Fibroblast of the conjunctiva (primary cell): ENCODE measurements around the gene NOTUM.
"Not testable (repeated sequence)": the region's sequence is repeated elsewhere in the genome, so short reads cannot be mapped to it uniquely, and the experiment has no call there.

Source experiments
- DNase-seq: peaks from one replicate; pipeline ENCODE4 v3.0.0-alpha.2; 2010; ENCODE audit warnings: low read depth

The NOTUM gene

DNA sequence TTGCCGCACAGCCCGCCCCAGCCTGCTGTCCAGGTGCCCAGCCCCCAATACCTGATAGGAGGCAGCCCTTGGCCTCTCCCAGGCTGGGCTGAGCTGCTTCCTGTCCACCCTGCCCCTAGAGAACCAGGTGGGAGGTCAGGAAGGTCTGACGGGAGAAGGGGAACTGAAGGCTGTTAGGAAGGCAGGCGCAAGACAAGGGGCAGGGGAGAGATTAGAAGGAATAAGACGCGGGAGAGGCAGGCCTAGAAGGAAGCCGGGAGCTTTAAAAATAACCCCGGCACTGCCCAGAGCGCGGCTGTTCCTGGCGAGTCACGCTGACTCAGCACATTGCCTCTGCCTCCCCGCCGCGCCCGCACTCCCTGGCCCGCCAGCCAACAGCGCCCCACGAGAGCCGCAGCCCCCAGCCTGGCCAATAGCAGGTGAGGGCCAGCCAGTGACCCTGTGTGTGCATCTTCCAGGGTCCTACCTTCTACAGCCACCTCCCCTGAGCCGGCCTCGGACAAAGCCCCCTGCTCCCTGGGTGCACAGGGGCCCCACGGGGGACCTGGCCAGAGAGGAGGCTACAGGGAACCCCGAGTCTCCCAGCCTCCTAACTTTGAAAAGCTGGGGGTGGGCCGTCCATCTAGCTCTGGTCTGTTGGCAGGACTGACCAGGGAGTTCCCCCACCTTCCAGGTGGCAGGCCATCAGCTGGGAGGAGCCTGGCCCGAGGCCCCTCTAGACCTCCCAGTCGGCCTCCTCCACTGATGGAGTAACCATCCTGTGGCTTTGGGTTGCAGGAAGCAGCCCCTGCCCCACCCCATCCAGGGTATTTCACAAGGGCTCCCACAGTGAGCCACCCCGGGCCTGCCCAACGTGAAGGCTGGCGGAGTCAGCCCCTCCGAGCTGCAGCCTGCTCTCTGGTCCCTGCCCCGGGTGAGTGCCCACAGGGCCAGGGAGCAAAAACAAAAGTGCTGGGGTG, 37.4 kb downstream of the NOTUM start:
- peak; percentile 48 for DNase-seq

DNA sequence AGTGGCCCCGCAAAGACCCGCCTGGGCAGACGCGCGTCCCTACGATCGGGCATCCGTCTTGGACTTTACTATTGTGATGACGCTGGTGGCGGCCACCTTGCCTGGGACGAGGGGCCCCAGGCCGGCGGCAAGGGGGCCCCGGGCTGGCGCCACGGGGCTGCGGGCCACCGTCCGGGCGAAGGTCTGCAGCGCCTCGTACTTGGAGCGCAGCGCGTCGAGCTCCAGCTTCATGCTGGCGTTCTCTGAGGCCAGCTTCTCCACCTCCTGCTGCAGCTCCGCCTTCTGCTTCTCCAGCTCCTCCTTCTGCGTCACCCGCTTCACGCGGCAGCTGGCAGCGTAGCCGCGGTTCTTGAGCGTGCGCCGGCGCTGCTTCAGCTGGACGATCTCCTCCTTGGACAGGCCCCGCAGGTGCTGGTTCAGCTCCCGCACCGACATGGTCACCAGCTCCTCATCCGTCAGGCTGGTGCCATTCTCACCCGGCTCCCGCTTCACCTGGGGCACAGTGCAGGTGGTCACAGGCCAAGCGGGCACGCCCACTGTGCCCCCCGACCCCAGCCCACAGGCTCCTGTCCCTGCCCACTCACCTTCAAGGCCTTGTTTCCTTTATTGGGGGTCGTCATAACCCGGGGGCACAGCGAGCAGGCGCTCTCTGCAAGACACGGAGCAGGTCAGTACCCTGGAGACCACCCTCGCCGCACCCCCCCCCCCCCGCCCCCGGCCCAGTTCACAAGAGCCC, 38.3 kb downstream of the NOTUM start:
- no peak for DNase-seq

DNA sequence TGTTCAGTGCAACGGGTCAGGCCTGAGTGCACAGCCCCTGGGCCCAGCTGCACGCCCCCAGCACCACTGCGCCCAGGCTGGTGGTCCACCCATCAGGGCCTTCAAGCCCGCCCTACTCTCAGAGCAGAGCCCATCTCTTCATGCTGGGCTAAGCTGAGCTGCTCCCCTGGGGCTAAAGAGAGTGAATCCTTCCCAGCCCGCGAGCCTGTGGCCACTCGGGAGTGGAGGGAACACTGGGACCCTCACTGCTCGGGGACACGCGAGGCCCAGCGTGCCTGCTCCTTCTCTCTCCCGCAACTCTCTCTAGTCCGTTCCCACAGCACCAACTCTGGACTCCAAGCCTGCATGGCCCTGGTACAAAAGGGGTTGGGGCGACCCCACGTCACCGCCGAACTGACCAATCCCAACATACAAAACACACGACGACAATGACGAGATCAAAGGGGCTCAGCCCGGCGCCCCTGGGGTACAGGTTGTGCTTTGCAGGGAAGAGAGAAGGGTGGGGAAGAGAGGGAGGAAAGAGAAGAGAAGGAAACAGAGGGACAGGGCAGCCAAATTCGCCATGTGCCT, 38.9 kb downstream of the NOTUM start:
- DNase-seq = no peak

DNA sequence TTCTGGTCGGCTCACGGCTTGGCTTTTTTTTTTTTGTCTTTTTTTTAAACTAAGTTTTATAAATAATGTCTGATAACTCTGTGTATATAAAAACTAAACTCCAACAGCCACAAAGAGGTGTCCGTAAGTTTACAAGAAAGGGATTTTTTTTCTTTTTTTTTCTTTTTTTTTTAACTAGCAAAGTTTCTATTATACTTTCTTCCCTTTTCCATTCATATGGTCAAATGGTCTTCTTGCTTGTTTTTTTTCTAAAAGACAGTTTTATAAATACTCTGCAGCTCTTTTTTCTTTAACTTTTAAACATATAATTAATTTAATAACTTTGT, 39.5 kb downstream of the NOTUM start:
- DNase-seq = no peak

DNA sequence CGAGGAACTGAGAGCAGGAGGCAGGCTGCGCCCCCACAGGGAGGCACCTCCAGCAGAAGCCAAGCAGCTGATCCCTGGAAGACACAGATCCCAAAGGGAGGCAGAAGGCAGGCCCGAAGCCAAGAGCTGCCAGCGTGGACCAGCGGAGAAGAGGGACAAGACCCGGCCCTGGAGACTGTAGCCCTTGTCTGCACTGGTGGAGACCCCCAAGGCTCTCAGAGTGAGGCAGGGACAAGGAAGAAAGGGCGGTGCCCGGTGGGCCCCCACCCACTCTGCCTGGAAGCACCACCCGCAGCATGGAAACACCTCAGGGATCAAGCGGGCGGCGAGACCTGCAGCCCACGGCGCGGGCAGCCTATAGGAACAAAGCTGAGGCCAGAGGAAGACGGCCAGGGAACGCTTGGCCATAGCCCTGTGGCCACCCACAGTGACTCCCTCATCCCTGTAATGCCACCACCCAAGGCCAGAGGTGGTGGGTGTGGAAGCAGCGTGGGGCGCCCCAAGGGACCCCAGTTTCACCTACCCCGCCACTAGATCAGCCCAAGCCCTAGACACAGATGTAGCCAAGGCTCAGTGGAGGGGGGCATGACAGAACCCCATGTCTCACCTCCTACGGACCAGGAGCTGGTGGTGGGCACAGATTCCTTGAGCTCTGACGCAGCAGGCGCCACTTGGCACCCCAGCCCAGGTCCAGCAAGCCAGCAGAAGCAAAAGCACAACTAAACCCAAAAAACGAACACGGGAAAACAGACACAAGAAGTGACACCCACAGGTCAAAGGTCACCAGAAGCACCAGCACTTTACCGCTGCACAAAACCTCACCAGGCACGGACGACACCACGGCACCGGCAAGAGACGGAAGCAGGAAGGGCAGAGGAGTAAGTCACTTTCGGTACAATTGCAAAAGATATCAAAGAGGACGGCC, 40.1 kb downstream of the NOTUM start:
- no peak for DNase-seq

DNA sequence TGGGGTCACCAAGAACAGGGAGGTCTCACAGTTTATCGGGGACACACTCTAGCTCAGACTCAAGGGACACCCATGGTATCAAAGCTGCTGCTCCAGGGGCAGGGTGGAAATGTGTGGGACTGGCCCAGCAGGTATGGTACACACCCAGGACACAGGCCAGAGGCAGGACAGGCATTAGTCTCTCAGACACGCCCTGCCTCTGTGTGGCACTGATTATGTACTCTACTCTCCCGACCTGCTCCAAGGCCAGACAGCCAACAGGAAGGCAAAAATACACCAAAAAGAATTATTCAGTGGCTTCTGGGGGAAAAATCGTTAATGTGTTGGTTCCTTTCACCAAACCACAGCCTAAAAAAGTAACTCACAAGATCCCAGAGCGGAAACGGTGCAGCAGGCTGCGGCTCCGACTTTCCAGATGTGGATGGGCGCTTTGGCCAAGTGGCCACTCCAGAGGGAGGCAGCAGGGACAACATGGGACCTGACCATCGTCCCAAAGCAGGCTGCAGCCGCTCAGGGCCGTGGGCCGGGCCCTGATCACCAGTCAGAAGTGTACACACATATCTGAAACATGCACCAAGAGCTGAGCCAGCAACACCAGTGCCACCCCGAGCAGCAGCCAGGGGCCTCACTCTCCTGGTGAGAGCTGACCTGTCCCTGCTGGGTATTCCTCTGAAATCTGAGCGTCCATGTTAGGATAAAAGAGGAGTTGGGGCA, 42.0 kb downstream of the NOTUM start:
- DNase-seq = no peak

DNA sequence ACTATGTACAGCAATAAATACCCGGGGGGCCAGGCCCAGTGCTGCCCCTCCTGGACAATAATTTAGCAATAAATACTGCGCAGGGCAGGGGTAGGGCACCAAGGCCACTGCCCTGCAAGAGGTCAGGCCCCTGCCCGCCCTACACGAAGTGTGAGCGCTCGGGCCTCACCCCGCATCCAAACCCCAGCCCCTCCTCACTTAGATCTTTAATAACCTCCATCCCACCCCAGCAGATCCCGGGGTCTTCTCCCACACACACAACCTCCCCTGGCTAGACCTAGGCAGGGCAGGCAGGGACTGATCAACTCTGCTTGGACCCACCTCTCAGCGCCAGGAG, 42.7 kb downstream of the NOTUM start:
- not testable (repeated sequence) for DNase-seq

DNA sequence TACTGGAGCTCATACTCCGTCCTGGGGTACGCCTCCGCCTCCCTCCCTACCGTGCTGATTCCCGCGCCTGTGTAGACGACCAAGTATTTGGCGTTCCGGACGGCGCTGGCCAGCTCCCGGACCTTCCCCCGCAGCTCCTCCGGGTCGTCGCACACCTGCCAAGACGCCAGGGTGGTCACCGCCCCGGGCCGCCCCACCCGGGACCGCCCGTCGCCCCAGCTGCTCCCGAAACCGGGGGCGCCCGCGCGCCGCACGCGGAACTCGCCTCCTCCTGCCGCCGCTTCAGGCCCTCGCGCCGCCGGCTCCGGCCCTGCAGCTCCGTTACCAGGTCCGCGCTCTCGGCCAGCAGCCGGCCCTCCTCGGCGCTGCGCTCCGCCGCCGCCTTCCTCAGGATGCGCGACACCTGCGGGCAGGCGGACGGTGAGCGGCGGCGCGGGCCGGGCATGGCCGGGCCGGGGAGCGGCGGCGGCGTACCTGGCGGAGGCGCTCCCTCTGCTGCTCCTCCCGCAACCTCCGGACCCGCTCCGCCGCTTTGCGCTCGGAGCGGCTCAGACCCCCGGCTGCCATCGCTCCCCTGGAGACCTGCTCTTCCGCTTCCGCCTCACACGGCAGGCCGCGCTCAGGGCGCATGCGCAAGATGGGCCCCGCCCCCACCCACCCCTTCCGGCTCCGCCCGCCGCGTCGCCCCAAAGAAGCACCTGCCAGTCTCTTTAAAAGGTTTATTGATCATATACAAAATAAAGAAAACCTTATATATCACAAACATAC, 43.2 kb downstream of the NOTUM start, which contains the start of gene SIRT7:
TSS of gene SIRT7 (minus strand) at position 612 of the 768 bp plus-strand sequence. CDS start at position 567, 45 bp downstream.
- DNase-seq = peak; percentile 42

DNA sequence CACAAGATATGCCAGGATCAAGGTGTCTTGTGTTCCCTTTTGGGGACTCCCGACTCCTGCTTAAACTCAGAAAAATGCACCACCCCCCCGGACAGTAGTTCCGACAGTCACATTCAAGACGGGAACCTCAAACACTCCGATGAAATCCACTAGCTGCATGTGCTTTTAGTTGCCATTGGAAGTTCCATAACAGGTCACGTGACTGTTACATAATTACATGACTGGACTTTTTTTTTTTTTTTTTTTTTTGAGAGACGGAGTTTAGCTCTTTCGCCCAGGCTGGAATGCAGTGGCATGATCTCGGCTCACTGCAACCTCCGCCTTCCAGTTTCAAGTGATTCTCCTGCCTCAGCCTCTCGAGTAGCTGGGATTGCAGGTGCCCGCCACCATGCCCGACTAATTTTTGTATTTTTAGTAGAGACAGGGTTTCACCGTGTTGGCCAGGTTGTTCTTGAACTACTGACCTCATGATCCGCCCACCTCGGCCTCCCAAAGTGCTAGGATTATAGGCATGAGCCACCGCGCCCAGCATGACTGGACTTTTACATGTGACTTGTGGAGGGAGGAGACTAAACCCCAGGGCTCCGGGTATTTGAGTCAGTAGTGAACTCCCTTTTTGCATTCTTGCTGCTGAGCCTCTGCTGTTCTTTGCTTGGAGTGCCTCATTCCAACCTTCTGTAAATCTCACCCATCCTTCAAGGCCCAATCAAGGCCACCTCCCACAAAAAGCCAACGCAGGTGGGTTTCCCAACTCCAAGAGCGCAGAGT, 44.6 kb downstream of the NOTUM start:
- DNase-seq = no peak

DNA sequence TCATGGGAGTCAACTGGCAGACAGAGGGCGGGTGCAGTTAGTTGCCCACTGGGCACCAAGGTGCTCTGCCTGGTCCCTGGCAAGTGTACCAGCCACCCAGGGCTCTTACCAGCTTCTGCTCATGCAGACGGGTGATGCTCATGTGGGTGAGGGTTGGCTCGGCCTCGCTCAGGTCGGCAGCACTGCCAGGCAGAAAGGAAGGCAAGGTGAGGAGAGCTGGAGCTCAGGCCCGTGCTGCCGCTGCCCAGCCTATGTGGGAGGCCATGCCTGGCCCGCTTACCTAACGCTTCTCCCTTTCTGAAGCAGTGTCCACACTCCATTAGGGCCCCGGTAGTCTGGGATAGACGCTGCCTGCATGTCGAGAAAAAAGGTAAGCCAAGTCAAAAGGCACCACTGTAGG, 45.7 kb downstream of the NOTUM start:
- no peak for DNase-seq

DNA sequence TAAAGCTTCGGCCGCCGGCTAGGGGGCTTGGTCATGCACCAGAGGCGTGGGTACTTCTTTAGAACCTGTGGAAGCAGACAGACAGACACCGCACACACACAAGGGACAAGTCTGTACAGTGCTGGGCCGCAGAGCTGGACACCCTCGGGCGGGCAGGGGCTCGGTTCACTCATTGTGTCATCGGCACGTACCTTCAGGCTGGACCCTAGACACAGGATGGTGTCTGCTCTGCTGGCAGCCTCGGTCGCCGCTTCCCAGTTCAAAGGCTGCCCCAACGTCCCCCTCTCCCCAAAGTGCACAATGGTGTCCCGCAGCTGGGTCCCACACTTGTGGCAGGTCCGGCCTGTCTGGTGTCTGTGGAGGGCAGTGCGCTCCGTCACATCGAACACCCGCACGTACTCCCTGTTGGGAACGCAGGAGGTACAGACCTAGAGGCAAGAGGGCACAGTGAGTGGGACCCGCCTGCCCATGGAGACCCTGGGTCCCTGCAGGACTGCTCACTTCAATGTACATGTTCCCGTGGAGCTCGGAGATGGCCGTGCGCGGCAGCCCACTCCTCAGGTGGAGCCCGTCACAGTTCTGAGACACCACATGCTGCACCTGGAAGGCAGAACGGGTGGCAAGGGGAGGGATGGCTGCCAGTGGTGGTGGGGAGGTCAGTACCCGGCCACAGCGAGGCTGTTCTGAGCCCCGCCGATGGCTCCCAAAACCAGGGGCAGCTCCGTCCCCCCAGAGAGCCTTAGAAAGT, 46.7 kb downstream of the NOTUM start:
- no peak for DNase-seq

DNA sequence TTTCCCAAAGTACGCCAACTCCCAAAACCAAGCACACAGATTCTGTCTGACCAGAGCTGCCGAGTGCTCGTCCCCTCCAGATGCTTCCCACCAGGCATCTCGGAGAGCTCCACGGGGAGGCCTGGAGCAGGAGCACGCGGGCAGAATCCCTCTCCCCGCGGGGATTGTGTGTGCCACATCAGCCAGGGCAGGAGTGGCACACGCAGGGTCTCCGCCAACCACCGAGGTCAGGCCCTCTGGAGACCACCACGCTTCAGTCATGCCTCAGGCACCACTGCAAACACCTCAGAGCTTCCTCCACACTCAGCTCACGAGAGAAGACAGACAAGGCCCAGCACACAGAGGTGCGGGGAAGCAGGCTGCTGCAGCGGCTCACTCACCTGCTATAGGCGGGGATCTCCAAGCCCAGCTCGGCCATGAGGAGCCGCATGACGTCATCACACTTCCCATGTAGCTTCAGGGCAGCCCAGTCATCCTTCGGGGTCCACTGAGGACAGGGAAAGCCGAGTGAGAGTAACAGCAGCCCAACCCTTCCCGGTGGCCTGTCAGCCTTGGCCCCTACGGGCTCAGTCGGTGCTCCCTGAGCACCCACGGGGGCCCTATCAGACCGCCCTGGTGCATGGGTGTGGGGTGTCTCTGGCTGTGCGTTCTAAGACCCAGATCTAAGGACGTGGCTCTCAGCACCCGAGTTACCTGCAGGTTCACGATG, 47.4 kb downstream of the NOTUM start:
- no peak for DNase-seq

DNA sequence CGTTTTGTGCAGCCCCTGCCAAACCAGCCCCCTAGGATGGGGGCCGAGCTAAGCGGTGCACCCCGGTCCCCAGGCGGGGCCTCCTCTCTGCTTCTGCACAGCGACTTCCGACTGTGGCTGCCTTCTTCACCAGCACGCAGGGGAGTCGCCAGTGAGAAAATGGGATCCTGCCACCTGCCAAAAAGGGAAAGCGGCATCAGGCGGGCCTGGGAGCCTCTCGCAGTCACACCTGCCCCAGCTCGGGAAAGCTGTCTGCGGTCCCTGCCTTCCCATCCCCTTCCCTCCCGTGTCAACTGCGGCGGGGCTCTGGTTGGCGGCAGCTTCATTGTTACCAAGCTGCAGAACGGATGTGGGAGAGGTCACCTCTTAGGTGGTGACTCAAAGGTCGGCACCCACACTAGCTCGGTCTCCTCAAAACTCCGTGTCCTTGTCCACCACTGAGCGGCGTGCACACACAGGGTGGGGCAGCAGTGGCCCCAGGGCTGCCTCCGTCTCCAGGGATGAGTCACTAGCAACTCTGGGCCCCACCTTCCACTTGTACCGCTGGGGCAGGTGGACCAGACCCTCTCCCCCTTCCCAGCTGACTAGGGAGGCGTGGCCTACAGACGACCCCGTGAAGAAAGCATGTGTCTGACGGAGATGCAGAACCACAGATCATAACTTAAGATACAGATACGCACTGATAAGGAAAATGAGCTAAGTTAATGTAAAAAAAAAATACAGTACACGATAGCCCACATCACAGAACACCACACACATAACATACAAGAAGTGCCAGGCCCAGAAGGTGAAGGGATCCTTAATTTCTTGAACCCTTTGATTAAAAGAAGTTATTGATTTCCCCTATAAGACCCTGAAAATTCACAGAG, 48.3 kb downstream of the NOTUM start:
- DNase-seq = no peak

DNA sequence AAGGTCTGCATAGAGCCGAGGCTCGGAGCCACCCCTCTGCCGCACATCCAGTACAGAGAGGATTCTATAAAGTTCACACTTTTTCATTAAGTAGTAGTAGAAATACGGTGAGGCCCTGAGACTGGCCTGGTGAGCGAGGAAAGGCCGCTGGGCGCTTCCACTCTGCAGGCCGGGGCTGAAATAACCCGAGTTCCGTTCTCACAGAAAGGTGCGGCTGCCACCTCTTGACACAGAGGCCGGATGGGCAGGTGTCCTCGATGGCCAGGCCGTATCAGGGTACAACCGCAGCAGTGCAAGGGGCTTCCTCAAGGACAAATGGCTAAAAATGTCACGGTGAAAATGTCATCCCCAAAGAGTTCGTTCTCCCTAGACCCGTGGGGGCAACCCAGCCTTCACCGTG, 49.0 kb downstream of the NOTUM start:
- no peak for DNase-seq

DNA sequence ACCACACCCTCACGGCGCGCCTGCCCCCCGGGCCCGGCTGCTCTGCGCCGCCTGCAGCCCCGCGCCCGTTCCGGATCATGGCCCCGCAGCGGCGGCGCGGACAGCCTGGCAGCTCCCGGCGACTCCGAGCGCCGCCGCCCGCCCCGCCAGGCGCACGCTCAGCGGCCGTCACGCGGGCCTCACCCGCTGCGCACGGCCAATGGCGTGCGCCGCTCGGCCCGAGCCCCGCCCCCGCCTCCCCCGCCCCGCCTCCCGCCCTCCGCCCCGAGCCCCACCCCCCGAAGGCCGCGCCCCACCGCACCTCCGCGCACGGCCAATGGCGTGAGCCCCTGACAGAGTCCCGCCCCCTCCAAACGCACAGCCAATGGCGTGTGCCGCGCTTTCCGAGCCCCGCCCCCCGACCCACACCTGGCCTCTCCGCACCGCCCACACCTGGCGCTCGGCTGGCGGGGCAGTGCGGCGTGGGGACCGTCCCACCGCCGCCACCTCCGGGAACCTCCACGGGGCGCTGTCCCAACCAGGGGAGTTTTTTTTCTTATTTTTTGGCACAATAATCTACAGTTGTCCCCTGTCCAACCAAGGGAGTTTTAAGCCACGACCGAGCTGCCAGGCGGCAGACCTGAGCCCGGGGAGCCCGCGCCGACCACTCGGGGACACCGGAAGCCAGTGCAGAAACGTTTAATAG, 49.6 kb downstream of the NOTUM start, which contains the start of gene PCYT2:
TSS of gene PCYT2 (minus strand) at position 123 of the 685 bp plus-strand sequence. CDS start at position 79, 44 bp downstream.
- DNase-seq = peak; percentile 59

DNA sequence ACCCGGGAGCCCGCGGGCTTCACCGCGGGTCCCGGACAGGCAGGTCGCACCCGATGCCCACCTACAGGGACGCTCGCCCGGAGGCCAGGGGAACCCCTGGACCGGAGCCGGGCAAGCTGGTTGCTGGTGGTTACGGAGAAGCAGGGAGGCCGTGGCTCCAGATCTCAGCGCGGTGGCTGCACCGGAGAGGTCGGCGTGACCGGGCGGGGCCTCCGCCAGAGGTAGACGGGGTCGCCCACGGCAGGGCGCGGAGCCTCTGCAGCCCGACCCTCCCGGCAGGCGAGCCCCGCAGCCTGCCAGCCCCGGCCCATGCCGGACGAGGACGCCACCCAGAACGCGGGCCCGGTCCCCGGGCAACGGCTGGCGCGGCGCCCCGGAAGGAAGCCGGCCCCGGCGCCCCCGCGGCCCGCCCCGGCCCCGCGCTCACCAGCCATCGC, 50.1 kb downstream of the NOTUM start:
- DNase-seq = no peak
